Measurements from ENCODE around the gene TBC1D9.

Gene TBC1D9

GRCh38 chr4:140672416-140672815, 83.8 kb downstream of the TBC1D9 start:
- no peak for DNase-seq (ENCODE audit: low spot score)
- ChIA-PET POLR2A (ENCODE audit: low non-redundant PET) (no interaction called here), CTCF (interaction anchor here (0.6 kb wide), 1 partner anchor 16 kb away, joined by 3 read pairs; no protein-coding TSS in a partner anchor)
- H3K27ac ChIP-seq, result no peak overlapping the region
- TF ChIP-seq CTCF (conservative IDR thresholded peaks at IDR 0.05; ENCODE audit: low read depth), result no peak

- ChIA-PET POLR2A (ENCODE audit: low non-redundant PET) (no interaction called here), CTCF (interaction anchor here (0.7 kb wide), 1 partner anchor 29 kb away, joined by 3 read pairs; no protein-coding TSS in a partner anchor)
- TF ChIP-seq CTCF (conservative IDR thresholded peaks at IDR 0.05; ENCODE audit: low read depth), result no peak
- H3K27ac ChIP-seq, result no peak overlapping the region
- no peak for DNase-seq (ENCODE audit: low spot score)
Measured at GRCh38 chr4:140668111-140668510, 88.1 kb downstream of the TBC1D9 start.

- H3K27ac ChIP-seq, result no peak overlapping the region
- CTCF ChIA-PET, result interaction anchor here (0.5 to 0.7 kb wide), 3 partner anchors 28 to 1335 kb away, joined by 3 read pairs; no protein-coding TSS in a partner anchor
- DNase-seq (ENCODE audit: low spot score), result no peak
- no peak for TF ChIP-seq CTCF (conservative IDR thresholded peaks at IDR 0.05; ENCODE audit: low read depth)
- POLR2A ChIA-PET (ENCODE audit: low non-redundant PET), result no interaction called here
Measured at GRCh38 chr4:140666889-140667614, 89.1 kb downstream of the TBC1D9 start.

GRCh38 chr4:140662082-140662869, 93.9 kb downstream of the TBC1D9 start:
- DNase-seq (ENCODE audit: low spot score), result peak; percentile 10

GRCh38 chr4:140661550-140661949, 94.6 kb downstream of the TBC1D9 start:
- CTCF ChIA-PET, result no interaction called here
- DNase-seq (ENCODE audit: low spot score), result no peak
- POLR2A ChIA-PET (ENCODE audit: low non-redundant PET), result no interaction called here
- H3K27ac ChIP-seq, result no peak overlapping the region
- no peak for TF ChIP-seq CTCF (conservative IDR thresholded peaks at IDR 0.05; ENCODE audit: low read depth)

More at GRCh38 chr4:140662082-140662869, 93.9 kb downstream of the TBC1D9 start:
- H3K27ac ChIP-seq, result no peak overlapping the region
- no peak for TF ChIP-seq CTCF (conservative IDR thresholded peaks at IDR 0.05; ENCODE audit: low read depth)
- ChIA-PET CTCF (no interaction called here), POLR2A (ENCODE audit: low non-redundant PET) (no interaction called here)

GRCh38 chr4:140659943-140660700, 96.1 kb downstream of the TBC1D9 start:
- no peak for DNase-seq (ENCODE audit: low spot score)
- no peak overlapping the region for H3K27ac ChIP-seq
- ChIA-PET POLR2A (ENCODE audit: low non-redundant PET) (no interaction called here), CTCF (interaction anchor here (0.7 to 1.0 kb wide), 2 partner anchors 12 to 473 kb away, joined by 3 read pairs; partner anchors contain the start of gene RNF150)
- no peak for TF ChIP-seq CTCF (conservative IDR thresholded peaks at IDR 0.05; ENCODE audit: low read depth)
